Muscle of leg (tissue), 11 donors: ENCODE data around the gene PACC1. TPM values are rescaled to one million over a fixed set of nuclear protein-coding genes. Genes with fewer than 3 reads are reported as not detected.
"Not testable (repeated sequence)": the region's sequence is repeated elsewhere in the genome, so short reads cannot be mapped to it uniquely, and the experiment has no call there.

Source experiments
- DNase-seq: peaks from one replicate; pipeline ENCODE4 v3.0.0; 2013
- H3K27ac ChIP-seq: one replicate; pipeline ENCODE4 v1.5.1; 2013; ENCODE audit warnings: mild to moderate bottlenecking, low read length, control low read depth
- H3K27me3 ChIP-seq: one replicate; pipeline ENCODE4 v1.6.1; 2013; ENCODE audit warnings: low read length; ENCODE audit not compliant: control insufficient read depth, insufficient read depth
- H3K36me3 ChIP-seq: one replicate; pipeline ENCODE4 v1.6.1; 2013; ENCODE audit warnings: low read length; ENCODE audit not compliant: control insufficient read depth, insufficient read depth
- H3K4me1 ChIP-seq: one replicate; pipeline ENCODE4 v1.6.1; 2013; ENCODE audit warnings: low read length; ENCODE audit not compliant: control insufficient read depth, insufficient read depth
- H3K4me3 ChIP-seq: one replicate; pipeline ENCODE4 v1.5.1; 2013; ENCODE audit warnings: low read length, control low read depth
- H3K9me3 ChIP-seq: replicated peaks from 2 replicates; pipeline ENCODE4 v1.6.1; 2013; ENCODE audit warnings: low read depth, low read length; ENCODE audit not compliant: control insufficient read depth
- WGBS: methylation state at CpG from one replicate; pipeline ENCODE4 v1.1.5; 2013; ENCODE audit warnings: missing lambda C conversion rate; ENCODE audit not compliant: insufficient coverage; 5-methylcytosine and 5-hydroxymethylcytosine counted together
- polyA plus RNA-seq, 8 donors: library from polyadenylated mRNA; unstranded; fragments of 120-200 nt; gene quantifications; one replicate each; pipeline versions ENCODE4 v1.2.1 to v1.2.3, GENCODE V29; 2013; ENCODE audit warnings: inconsistent platforms in 1 of 8, low replicate concordance in 1 of 8; ENCODE audit not compliant: insufficient read length in 8 of 8, insufficient read depth in 1 of 8
- total RNA-seq: library from RNA; stranded (reverse); fragments of 120-200 nt; gene quantifications from one replicate; pipeline ENCODE4 v1.2.4, GENCODE V29; 2013

The PACC1 gene
- total and polyA plus RNA-seq, 9 donors: 6.6 to 9.2 (median 7.1) TPM

- Histone ChIP-seq H3K4me1 (no peaks in the 10 kb centered on the region), H3K36me3 (peaks cover 12% of the 10 kb centered on the region), H3K4me3 (no peak overlapping the region), H3K27me3 (no peaks in the 10 kb centered on the region), H3K27ac (no peak overlapping the region), H3K9me3 (peaks cover 7% of the 10 kb centered on the region)
- 100% methylated on average over 2 of the region's 4 CpGs for WGBS
- DNase-seq: no peak
Measured at GRCh38 chr1:212401042-212401441, 13.6 kb downstream of the PACC1 start.

- Histone ChIP-seq H3K4me3 (no peak overlapping the region), H3K27ac (no peak overlapping the region), H3K36me3 (no peaks in the 10 kb centered on the region), H3K4me1 (no peaks in the 10 kb centered on the region), H3K27me3 (no peaks in the 10 kb centered on the region), H3K9me3 (peaks cover 7% of the 10 kb centered on the region)
- no CpG with 5 or more reads among the region's 1 CpG for WGBS
- no peak for DNase-seq
Measured at GRCh38 chr1:212397171-212397570, 17.5 kb downstream of the PACC1 start.

- Histone ChIP-seq H3K4me1 (no peaks in the 10 kb centered on the region), H3K27me3 (no peaks in the 10 kb centered on the region), H3K4me3 (no peak overlapping the region), H3K36me3 (no peaks in the 10 kb centered on the region), H3K9me3 (peaks cover 7% of the 10 kb centered on the region), H3K27ac (no peak overlapping the region)
- no CpG with 5 or more reads among the region's 3 CpGs for WGBS
- no peak for DNase-seq
Measured at GRCh38 chr1:212396638-212397037, 18.0 kb downstream of the PACC1 start.

- H3K4me3 ChIP-seq, H3K27ac ChIP-seq, DNase-seq, H3K36me3 ChIP-seq, H3K27me3 ChIP-seq, H3K9me3 ChIP-seq, H3K4me1 ChIP-seq: not testable (repeated sequence)
- no CpG with 5 or more reads among the region's 6 CpGs for WGBS
Measured at GRCh38 chr1:212395678-212396437, 18.8 kb downstream of the PACC1 start.

- Histone ChIP-seq H3K27ac (no peak overlapping the region), H3K4me1 (no peaks in the 10 kb centered on the region), H3K27me3 (no peaks in the 10 kb centered on the region), H3K36me3 (peaks cover 30% of the 10 kb centered on the region), H3K9me3 (no peaks in the 10 kb centered on the region), H3K4me3 (no peak overlapping the region)
- no CpG with 5 or more reads among the region's 1 CpG for WGBS
- DNase-seq: no peak
Measured at GRCh38 chr1:212388985-212389716, 25.5 kb downstream of the PACC1 start.

GRCh38 chr1:212386029-212386428, 28.7 kb downstream of the PACC1 start:
- H3K4me3 ChIP-seq: no peak overlapping the region
- H3K27me3 ChIP-seq: no peaks in the 10 kb centered on the region
- H3K9me3 ChIP-seq: no peaks in the 10 kb centered on the region
- no peak overlapping the region for H3K27ac ChIP-seq
- H3K36me3 ChIP-seq: peaks cover 36% of the 10 kb centered on the region
- DNase-seq: no peak
- 100% methylated on average over 1 of the region's 1 CpG for WGBS
- H3K4me1 ChIP-seq: no peaks in the 10 kb centered on the region

- no CpG with 5 or more reads among the region's 4 CpGs for WGBS
- Histone ChIP-seq H3K27ac (no peak overlapping the region), H3K4me1 (no peaks in the 10 kb centered on the region), H3K9me3 (no peaks in the 10 kb centered on the region), H3K36me3 (peaks cover 46% of the 10 kb centered on the region), H3K27me3 (no peaks in the 10 kb centered on the region), H3K4me3 (no peak overlapping the region)
- no peak for DNase-seq
Measured at GRCh38 chr1:212381397-212382035, 33.2 kb downstream of the PACC1 start.

- H3K4me1 ChIP-seq: no peaks in the 10 kb centered on the region
- 100% methylated on average over 1 of the region's 2 CpGs for WGBS
- H3K36me3 ChIP-seq: peaks cover 25% of the 10 kb centered on the region
- DNase-seq: no peak
- H3K27me3 ChIP-seq: no peaks in the 10 kb centered on the region
- no peaks in the 10 kb centered on the region for H3K9me3 ChIP-seq
- no peak overlapping the region for H3K27ac ChIP-seq
- H3K4me3 ChIP-seq: no peak overlapping the region
Measured at GRCh38 chr1:212379366-212379765, 35.3 kb downstream of the PACC1 start.

- no peaks in the 10 kb centered on the region for H3K27me3 ChIP-seq
- peaks cover 19% of the 10 kb centered on the region for H3K36me3 ChIP-seq
- H3K4me3 ChIP-seq: no peak overlapping the region
- H3K4me1 ChIP-seq: no peaks in the 10 kb centered on the region
- 100% methylated on average over 1 of the region's 3 CpGs for WGBS
- peaks cover 3% of the 10 kb centered on the region for H3K9me3 ChIP-seq
- no peak overlapping the region for H3K27ac ChIP-seq
- no peak for DNase-seq
Measured at GRCh38 chr1:212377644-212378043, 37.0 kb downstream of the PACC1 start.

- Histone ChIP-seq H3K36me3 (peaks cover 19% of the 10 kb centered on the region), H3K4me3 (no peak overlapping the region), H3K9me3 (peaks cover 3% of the 10 kb centered on the region), H3K27ac (no peak overlapping the region), H3K27me3 (no peaks in the 10 kb centered on the region), H3K4me1 (no peaks in the 10 kb centered on the region)
- 76% methylated on average over 2 of the region's 5 CpGs for WGBS
- DNase-seq: no peak
Measured at GRCh38 chr1:212375986-212376385, 38.7 kb downstream of the PACC1 start.
